Lower leg skin (tissue), 3 donors: Measurements from ENCODE around the gene POLR3F.

Source experiments
- CTCF ChIP-seq, 3 donors: fragments of 450-650 bp; IDR thresholded peaks; one replicate each; pipeline ENCODE4 v1.5.1; 2016; ENCODE audit warnings: antibody characterized with exemption in 3 of 3, mild to moderate bottlenecking in 3 of 3, moderate library complexity in 2 of 3
- POLR2A ChIP-seq, 2 donors: fragments of 450-650 bp; IDR thresholded peaks; one replicate each; pipeline ENCODE4 v1.6.1; 2016 to 2017; ENCODE audit warnings: antibody characterized with exemption in 2 of 2, mild to moderate bottlenecking in 1 of 2, moderate library complexity in 1 of 2

GRCh38 chr20:18477218-18477617, 10.0 kb downstream of the POLR3F start:
- no peak for TF ChIP-seq CTCF (IDR thresholded peaks at IDR 0.05)
- no peak for TF ChIP-seq POLR2A (IDR thresholded peaks at IDR 0.05)
